Right atrium auricular region (tissue), 2 donors: ENCODE measurements around the gene SNHG17. TPM values are rescaled to one million over a fixed set of nuclear protein-coding genes. Genes with fewer than 3 reads are reported as not detected.
"Not testable (repeated sequence)": the region's sequence is repeated elsewhere in the genome, so short reads cannot be mapped to it uniquely, and the experiment has no call there.

Experiments used
- DNase-seq: peaks from one replicate; pipeline ENCODE4 v3.0.0-alpha.2; 2019; ENCODE audit warnings: low spot score
- H3K27ac ChIP-seq, 2 donors: fragments of 200-600 bp; sonication (generic); 1 replicate in 1 of 2; 2 replicates in 1 of 2; pipeline ENCODE4 v1.5.1; 2016 to 2019
- H3K27me3 ChIP-seq, 2 donors: fragments of 200-600 bp; sonication (generic); one replicate each; pipeline versions ENCODE4 v1.5.1 to v1.6.0; 2017 to 2019
- H3K36me3 ChIP-seq: fragments of 200-600 bp; sonication (generic); one replicate; pipeline ENCODE4 v1.5.1; 2016
- H3K4me1 ChIP-seq, 2 donors: fragments of 200-600 bp; sonication (generic); one replicate each; pipeline versions ENCODE4 v1.5.1 to v1.6.0; 2017 to 2019
- H3K4me3 ChIP-seq, 2 donors: fragments of 200-600 bp; sonication (generic); 1 replicate in 1 of 2; 2 replicates in 1 of 2; pipeline ENCODE4 v1.5.1; 2017 to 2019; ENCODE audit warnings: mild to moderate bottlenecking in 1 of 2, moderate library complexity in 1 of 2
- H3K9me3 ChIP-seq, 2 donors: fragments of 200-600 bp; sonication (generic); one replicate each; pipeline ENCODE4 v1.5.1; 2019
- total RNA-seq, 2 donors: library from RNA; depleted of rRNA; stranded (reverse); fragments of >200 nt; gene quantifications; one replicate each; pipeline ENCODE4 v1.1.0, GENCODE V29; 2016
- TF ChIP-seq, protein P1 (sequence below), 2 donors: fragments of 200-600 bp; sonication (generic); IDR thresholded peaks; one replicate each; pipeline ENCODE4 v1.5.1; 2019; ENCODE audit warnings: antibody characterized with exemption in 2 of 2

Gene SNHG17
- total RNA-seq, 2 donors from 2014 or later, result 5.3 to 10.6 TPM

DNA sequence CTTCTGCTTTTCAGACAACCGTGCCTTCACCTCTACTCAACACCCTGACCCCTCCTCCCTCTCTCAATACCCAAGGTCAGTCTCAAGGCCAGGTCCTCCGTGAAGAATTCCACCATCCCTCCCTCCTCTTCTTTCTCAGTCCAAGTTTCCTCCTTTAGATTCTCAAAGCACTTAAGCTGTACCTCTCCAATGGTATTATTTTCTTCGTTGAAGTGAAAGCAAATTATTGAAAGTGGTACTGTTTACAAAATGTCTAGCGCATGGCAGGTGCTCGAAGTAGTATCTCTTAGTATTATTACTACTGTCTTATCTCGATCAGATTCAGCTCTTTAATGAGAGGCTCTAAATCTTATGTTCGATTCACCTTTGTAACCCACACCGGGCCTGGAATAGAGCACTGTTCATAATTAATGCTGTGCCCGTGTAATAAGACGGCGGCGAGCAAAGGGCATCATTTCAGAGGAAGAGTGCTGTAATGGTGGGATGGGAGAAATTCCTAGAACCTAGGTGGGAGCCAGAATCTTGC is 36.9 kb upstream of the SNHG17 start:
- Histone ChIP-seq H3K4me3 (peak overlapping the region; percentile 65 to 76), H3K27me3 (no peaks in the 10 kb centered on the region), H3K36me3 (no peaks in the 10 kb centered on the region), H3K27ac (peak overlapping the region; percentile 82 to 85), H3K9me3 (no peaks in the 10 kb centered on the region), H3K4me1 (peaks cover 0 to 37% of the 10 kb centered on the region in 2 donors)
- no peak for DNase-seq
- TF ChIP-seq, protein P1, sequence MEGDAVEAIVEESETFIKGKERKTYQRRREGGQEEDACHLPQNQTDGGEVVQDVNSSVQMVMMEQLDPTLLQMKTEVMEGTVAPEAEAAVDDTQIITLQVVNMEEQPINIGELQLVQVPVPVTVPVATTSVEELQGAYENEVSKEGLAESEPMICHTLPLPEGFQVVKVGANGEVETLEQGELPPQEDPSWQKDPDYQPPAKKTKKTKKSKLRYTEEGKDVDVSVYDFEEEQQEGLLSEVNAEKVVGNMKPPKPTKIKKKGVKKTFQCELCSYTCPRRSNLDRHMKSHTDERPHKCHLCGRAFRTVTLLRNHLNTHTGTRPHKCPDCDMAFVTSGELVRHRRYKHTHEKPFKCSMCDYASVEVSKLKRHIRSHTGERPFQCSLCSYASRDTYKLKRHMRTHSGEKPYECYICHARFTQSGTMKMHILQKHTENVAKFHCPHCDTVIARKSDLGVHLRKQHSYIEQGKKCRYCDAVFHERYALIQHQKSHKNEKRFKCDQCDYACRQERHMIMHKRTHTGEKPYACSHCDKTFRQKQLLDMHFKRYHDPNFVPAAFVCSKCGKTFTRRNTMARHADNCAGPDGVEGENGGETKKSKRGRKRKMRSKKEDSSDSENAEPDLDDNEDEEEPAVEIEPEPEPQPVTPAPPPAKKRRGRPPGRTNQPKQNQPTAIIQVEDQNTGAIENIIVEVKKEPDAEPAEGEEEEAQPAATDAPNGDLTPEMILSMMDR (IDR thresholded peaks at IDR 0.05), result no peak

DNA sequence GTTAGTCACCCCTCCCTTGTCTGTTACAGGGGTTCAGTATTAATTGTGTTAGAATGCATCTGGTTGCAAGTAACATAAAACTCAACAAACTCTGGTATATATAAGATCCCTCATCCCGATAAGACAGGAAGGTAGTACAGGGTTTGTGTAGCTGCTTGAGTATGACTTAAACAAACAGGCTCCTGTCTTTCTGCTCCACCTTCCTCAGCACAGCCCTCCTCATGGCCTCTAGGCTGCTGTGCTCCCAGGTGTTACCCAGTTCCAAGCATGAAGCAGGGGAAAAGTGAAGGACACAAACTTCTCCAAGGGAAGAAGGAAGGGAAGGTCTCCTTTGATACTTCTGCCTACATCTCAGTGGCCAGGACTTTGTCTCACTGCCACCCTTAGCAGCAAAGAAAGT is 36.1 kb upstream of the SNHG17 start:
- no peak for DNase-seq
- TF ChIP-seq, protein P1 (IDR thresholded peaks at IDR 0.05), result no peak
- Histone ChIP-seq H3K4me1 (peaks cover 0 to 31% of the 10 kb centered on the region in 2 donors), H3K9me3 (no peaks in the 10 kb centered on the region), H3K27me3 (no peaks in the 10 kb centered on the region), H3K36me3 (no peaks in the 10 kb centered on the region), H3K27ac (no peak overlapping the region), H3K4me3 (no peak overlapping the region)

DNA sequence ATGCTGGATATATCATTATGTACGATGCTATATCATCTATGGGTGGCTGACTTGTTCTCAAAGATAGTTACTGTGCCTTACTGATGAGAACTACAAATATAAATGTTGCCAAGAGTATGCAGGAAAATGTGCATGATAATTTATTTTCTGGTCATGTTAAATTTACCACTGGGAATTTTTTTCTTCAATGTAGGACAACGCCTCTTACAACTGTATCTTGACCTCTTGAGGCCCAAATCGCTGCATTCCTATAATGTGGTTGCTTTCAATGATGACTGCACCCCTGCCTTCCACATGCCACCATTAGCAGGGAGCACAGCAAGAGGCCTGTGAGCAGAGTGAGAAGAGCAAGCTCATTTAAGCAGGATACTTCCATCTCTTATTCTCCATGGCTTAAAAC is 31.9 kb upstream of the SNHG17 start:
- Histone ChIP-seq H3K4me1 (no peaks in the 10 kb centered on the region), H3K9me3 (no peaks in the 10 kb centered on the region), H3K27me3 (no peaks in the 10 kb centered on the region), H3K27ac (no peak overlapping the region), H3K4me3 (no peak overlapping the region), H3K36me3 (no peaks in the 10 kb centered on the region)
- TF ChIP-seq, protein P1 (IDR thresholded peaks at IDR 0.05), result no peak
- no peak for DNase-seq

DNA sequence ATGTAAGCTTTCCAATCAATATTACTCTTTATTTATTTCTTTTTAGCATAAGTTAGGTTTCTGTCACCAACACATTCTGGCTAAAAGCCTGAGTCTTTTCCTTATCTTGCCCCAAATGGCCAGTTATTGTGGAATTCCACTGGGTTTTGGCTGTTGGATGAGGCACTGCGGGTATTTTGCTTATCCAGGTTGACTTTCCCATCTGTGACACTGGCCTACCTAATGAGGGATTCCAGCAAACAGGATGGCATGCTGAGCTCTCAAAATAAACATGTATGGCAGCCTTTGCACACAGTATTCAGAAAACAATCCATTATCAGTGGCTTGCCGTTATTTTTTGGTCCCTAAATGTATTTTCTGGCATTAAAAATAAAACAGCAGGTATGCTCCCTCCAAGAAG is 31.0 kb upstream of the SNHG17 start:
- H3K27me3 ChIP-seq, result no peaks in the 10 kb centered on the region
- no peaks in the 10 kb centered on the region for H3K36me3 ChIP-seq
- H3K27ac ChIP-seq, result no peak overlapping the region
- TF ChIP-seq, protein P1 (IDR thresholded peaks at IDR 0.05), result no peak
- DNase-seq, result no peak
- no peaks in the 10 kb centered on the region for H3K4me1 ChIP-seq
- no peak overlapping the region for H3K4me3 ChIP-seq
- no peaks in the 10 kb centered on the region for H3K9me3 ChIP-seq

DNA sequence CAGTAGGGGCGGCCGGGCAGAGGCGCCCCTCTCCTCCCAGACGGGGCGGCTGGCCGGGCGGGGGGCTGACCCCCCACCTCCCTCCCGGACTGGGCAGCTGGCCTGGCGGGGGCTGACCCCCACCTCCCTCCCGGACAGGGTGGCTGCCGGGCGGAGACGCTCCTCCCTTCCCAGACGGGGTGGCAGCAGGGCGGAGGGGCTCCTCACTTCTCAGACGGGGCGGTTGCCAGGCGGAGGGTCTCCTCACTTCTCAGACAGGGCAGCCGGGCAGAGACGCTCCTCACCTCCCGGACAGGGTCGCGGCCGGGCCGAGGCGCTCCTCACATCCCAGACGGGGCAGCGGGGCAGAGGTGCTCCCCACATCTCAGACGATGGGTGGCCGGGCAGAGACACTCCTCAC is 26.4 kb upstream of the SNHG17 start:
- H3K27me3 ChIP-seq, H3K4me3 ChIP-seq, H3K9me3 ChIP-seq, H3K27ac ChIP-seq, H3K4me1 ChIP-seq, DNase-seq, H3K36me3 ChIP-seq: not testable (repeated sequence)

DNA sequence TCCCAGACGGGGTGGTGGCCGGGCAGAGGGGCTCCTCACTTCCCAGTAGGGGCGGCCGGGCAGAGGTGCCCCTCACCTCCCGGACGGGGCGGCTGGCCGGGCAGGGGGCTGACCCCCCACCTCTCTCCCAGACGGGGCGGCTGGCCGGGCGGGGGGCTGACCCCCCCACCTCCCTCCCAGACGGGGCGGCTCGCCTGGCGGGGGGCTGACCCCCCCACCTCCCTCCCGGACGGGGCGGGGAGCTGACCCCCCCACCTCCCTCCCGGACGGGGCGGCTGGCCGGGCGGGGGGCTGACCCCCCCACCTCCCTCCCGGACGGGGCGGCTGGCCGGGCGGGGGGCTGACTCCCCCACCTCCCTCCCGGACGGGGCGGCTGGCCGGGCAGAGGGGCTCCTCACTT is 26.0 kb upstream of the SNHG17 start:
- not testable (repeated sequence) for H3K4me3 ChIP-seq, DNase-seq, H3K27me3 ChIP-seq, H3K27ac ChIP-seq, H3K4me1 ChIP-seq, H3K36me3 ChIP-seq, H3K9me3 ChIP-seq

DNA sequence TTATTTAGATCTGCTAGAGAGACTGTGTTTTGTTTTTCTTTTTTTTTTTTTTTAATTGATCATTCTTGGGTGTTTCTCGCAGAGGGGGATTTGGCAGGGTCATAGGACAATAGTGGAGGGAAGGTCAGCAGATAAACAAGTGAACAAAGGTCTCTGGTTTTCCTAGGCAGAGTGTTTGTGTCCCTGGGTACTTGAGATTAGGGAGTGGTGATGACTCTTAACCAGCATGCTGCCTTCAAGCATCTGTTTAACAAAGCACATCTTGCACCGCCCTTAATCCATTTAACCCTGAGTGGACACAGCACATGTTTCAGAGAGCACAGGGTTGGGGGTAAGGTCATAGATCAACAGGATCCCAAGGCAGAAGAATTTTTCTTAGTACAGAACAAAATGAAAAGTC is 25.5 kb upstream of the SNHG17 start:
- not testable (repeated sequence) for H3K27ac ChIP-seq, DNase-seq, H3K27me3 ChIP-seq

More for the DNA sequence above, 25.5 kb upstream of the SNHG17 start:
- H3K4me1 ChIP-seq, H3K4me3 ChIP-seq, H3K36me3 ChIP-seq, H3K9me3 ChIP-seq: not testable (repeated sequence)
